HEK293T (cell line): ENCODE results near the gene MR1.
"Not testable (repeated sequence)": the region's sequence is repeated elsewhere in the genome, so short reads cannot be mapped to it uniquely, and the experiment has no call there.

Experiments
- CTCF ChIA-PET: fragments of 350-600 bp; formaldehyde crosslinking; extraction: SDS; loops from one replicate; lab custom pipeline; 2021; ENCODE audit warnings: antibody characterized with exemption, inconsistent platforms; lab: Yijun Ruan, JAX
- POLR2A ChIA-PET: fragments of 350-600 bp; formaldehyde crosslinking; extraction: SDS; loops from one replicate; lab custom pipeline; 2020; ENCODE audit warnings: antibody characterized with exemption, inconsistent platforms; lab: Yijun Ruan, JAX
- DNase-seq: peaks from one replicate; pipeline ENCODE4 v3.0.0; 2012; ENCODE audit warnings: mixed read lengths; ENCODE audit errors: extremely low spot score
- ARNT ChIP-seq: fragments of 450-650 bp; IDR thresholded peaks from 2 replicates; pipeline ENCODE4 v1.6.1; 2017; ENCODE audit warnings: mild to moderate bottlenecking
- BHLHE40 ChIP-seq: fragments of 450-650 bp; IDR thresholded peaks from 2 replicates; pipeline ENCODE4 v1.6.1; 2016; ENCODE audit warnings: mild to moderate bottlenecking, moderate library complexity, borderline replicate concordance
- ELF4 ChIP-seq: fragments of 450-650 bp; IDR thresholded peaks from 2 replicates; pipeline ENCODE4 v1.6.1; 2017; ENCODE audit warnings: antibody characterized with exemption
- FOXK2 ChIP-seq: fragments of 450-650 bp; IDR thresholded peaks from 2 replicates; pipeline ENCODE4 v1.6.1; 2016; ENCODE audit warnings: mild to moderate bottlenecking
- FOXM1 ChIP-seq: fragments of 450-650 bp; IDR thresholded peaks from 2 replicates; pipeline ENCODE4 v1.6.1; 2017; ENCODE audit warnings: mild to moderate bottlenecking, borderline replicate concordance
- HDGF ChIP-seq: fragments of 450-650 bp; IDR thresholded peaks from 2 replicates; pipeline ENCODE4 v1.6.1; 2017; ENCODE audit warnings: antibody characterized with exemption, borderline replicate concordance
- L3MBTL2 ChIP-seq: fragments of 450-650 bp; conservative IDR thresholded peaks from 2 replicates; pipeline ENCODE4 v1.6.1; 2016; ENCODE audit warnings: mild to moderate bottlenecking
- LEF1 ChIP-seq: fragments of 450-650 bp; IDR thresholded peaks from 2 replicates; pipeline ENCODE4 v1.6.1; 2017; ENCODE audit warnings: mild to moderate bottlenecking, borderline replicate concordance
- NFRKB ChIP-seq: fragments of 450-650 bp; IDR thresholded peaks from 2 replicates; pipeline ENCODE4 v1.6.1; 2016; ENCODE audit warnings: mild to moderate bottlenecking, moderate library complexity
- PKNOX1 ChIP-seq: fragments of 450-650 bp; IDR thresholded peaks from 2 replicates; pipeline ENCODE4 v1.6.1; 2016
- SP1 ChIP-seq: fragments of 450-650 bp; IDR thresholded peaks from 2 replicates; pipeline ENCODE4 v1.6.1; 2017
- SUZ12 ChIP-seq: fragments of 450-650 bp; IDR thresholded peaks from 2 replicates; pipeline ENCODE4 v1.6.1; 2016; ENCODE audit warnings: mild to moderate bottlenecking
- TARDBP ChIP-seq: fragments of 450-650 bp; IDR thresholded peaks from 2 replicates; pipeline ENCODE4 v1.6.1; 2016
- ZNF384 ChIP-seq: fragments of 450-650 bp; IDR thresholded peaks from 2 replicates; pipeline ENCODE4 v1.6.1; 2016

The MR1 gene

DNA sequence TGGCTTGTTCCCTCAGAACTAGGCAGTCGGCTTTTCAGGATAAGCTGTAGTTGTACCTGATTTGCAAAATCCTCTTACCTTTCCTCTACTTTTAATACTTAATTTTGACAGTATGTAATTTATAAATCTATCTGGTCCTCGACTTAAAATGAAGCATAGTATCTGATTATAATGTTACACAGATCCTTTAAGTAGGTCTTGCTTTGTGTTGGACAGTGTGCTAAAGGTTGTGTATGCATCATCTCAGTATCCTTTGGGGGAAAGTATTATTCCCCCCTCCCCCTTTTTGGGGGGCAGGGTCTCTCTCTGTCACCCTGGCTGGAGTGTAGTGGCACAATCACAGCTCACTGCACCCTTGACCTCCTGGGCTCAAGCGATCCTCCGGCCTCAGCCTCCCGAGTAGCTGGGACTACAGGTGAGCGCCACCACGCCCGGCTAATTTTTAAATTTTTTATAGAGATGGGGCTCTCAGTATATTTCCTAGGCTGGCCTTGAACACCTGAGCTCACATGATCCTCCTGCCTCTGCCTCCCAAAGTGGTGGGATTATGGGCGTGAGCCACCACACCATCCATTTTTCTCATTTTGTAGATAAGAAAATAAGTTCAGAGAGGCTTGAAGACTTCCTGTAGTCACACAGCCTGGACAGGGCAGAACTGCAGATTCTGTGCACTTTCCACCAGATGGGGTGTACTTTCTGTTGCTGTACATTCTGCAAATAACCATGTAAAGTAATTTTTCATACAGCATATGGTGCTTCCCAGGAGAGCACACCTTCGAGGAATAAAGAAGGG lies 10.3 kb upstream of the MR1 start:
- DNase-seq = no peak
- TF ChIP-seq HDGF (no peak), FOXK2 (no peak), ZNF384 (no peak), LEF1 (no peak), ELF4 (no peak), SP1 (no peak), SUZ12 (no peak), TARDBP (no peak), L3MBTL2 (no peak; the same call in 1 of the 2 replicates), NFRKB (no peak), ARNT (no peak), BHLHE40 (no peak)
- ChIA-PET POLR2A (interaction anchor here (0.6 to 2.3 kb wide), 8 partner anchors 10 to 560 kb away, joined by 3 to 9 read pairs (median 4); partner anchors contain the start of genes ACBD6 and MR1), CTCF (interaction anchor here (0.5 to 0.7 kb wide), 3 partner anchors 17 to 1510 kb away, joined by 3 read pairs; no protein-coding TSS in a partner anchor)

GRCh38 chr1:181028196-181028595 lies 5.6 kb upstream of the MR1 start:
- CTCF ChIA-PET = no interaction called here
- TF ChIP-seq FOXM1 (no peak), BHLHE40 (no peak), ELF4 (no peak), FOXK2 (no peak), PKNOX1 (no peak), TARDBP (no peak), L3MBTL2 (no peak), ZNF384 (no peak), SUZ12 (no peak), HDGF (no peak)
- DNase-seq = no peak
- POLR2A ChIA-PET = no interaction called here

DNA sequence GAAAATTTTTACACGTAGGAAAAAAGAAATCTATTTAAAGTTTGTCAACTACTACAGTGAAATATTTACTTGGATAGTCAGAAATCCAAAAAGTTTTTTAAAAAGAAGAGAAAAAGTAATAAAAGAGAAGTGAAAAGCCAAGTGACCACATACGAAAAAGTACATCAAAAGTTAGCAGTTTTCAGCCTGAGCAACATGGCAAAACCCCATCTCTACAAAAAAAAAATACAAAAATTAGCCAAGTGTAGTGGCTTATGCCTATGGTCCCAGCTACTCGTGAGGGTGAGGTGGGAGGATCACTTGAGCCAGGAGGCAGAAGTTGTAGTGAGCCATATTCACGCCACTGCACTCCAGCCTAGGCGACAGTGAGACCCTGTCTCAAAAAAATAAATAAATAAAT lies 5.2 kb upstream of the MR1 start:
- ChIA-PET POLR2A (no interaction called here), CTCF (no interaction called here)
- no peak for DNase-seq
- TF ChIP-seq FOXM1 = no peak
- no peak for TF ChIP-seq L3MBTL2
- TF ChIP-seq ELF4 = no peak
- no peak for TF ChIP-seq TARDBP
- TF ChIP-seq SP1 = no peak
- TF ChIP-seq LEF1 = no peak
- no peak for TF ChIP-seq PKNOX1
- TF ChIP-seq BHLHE40 = no peak
- no peak for TF ChIP-seq NFRKB

- ChIA-PET CTCF (interaction anchor here (1.9 kb wide), 1 partner anchor 109 kb away, joined by 7 read pairs; no protein-coding TSS in a partner anchor), POLR2A (interaction anchor here (1.1 to 1.9 kb wide), 2 partner anchors 9 to 107 kb away, joined by 3 to 9 read pairs; partner anchors contain the start of gene STX6)
- DNase-seq = no peak
- TF ChIP-seq PKNOX1 (no peak), TARDBP (no peak), HDGF (no peak), BHLHE40 (no peak)
These were observed 1.2 kb upstream of the MR1 start for GRCh38 chr1:181032535-181032934.

DNA sequence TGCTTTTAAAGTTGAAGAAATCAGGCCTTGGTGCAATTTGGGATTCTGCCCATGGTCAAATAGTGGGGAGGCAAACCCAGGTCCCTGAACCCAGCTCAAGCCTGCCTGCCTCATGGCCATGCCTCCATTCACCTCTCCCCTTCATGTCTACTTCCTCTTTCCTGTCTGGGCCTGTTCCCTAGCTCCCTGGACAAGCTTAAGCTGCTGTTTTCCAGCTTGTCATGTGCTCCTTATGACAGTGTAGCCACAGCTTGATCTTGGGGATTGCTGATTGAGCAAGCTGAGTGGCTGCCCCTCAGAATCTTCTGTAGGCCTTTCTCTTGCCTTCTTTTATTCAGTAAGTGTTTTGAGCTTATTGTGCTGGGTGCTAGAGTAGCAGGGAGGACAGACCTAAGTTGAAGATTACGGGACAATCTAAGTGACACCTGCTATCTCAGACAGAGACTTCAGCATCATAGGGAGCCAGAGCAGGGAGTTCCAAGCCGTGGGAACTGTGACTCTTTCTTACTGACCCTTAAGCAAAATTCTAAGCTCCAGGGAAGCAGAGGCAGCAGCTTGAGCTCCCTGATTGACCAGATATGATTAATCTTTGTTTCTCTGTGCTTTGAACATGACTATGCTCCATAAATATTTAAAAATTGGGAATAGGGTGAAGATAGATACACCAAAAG lies 520 bp upstream of the MR1 start:
- ChIA-PET CTCF (interaction anchor here (1.9 kb wide), 1 partner anchor 109 kb away, joined by 7 read pairs; no protein-coding TSS in a partner anchor), POLR2A (interaction anchor here (0.8 to 1.9 kb wide), 5 partner anchors 10 to 110 kb away, joined by 3 to 9 read pairs (median 3); partner anchors contain the start of gene STX6)
- TF ChIP-seq L3MBTL2 (peak; percentile 46; the same call in 1 of the 2 replicates), FOXK2 (no peak)
- no peak for DNase-seq

GRCh38 chr1:181035210-181035609 lies 1.4 kb downstream of the MR1 start:
- CTCF ChIA-PET = interaction anchor here (0.7 kb wide), 1 partner anchor 1613 kb away, joined by 3 read pairs; no protein-coding TSS in a partner anchor
- POLR2A ChIA-PET, DNase-seq: not testable (repeated sequence)
